ENCODE data around the gene ARHGEF37.

GRCh38 chr5:149585910-149586309, 4.6 kb downstream of the ARHGEF37 start:
- no peak for TF ChIP-seq CTCF (IDR thresholded peaks at IDR 0.05)
- TF ChIP-seq POLR2A (IDR thresholded peaks at IDR 0.05): no peak
